GM12891 (cell line): ENCODE data around the gene PEX14.

ENCODE experiments used
- POLR2A ChIP-seq: IDR thresholded peaks from 2 replicates; pipeline ENCODE4 v1.6.1; 2011; ENCODE audit warnings: low read depth, low read length, control low read depth
- POLR2AphosphoS5 ChIP-seq: IDR thresholded peaks from 2 replicates; pipeline ENCODE4 v1.6.1; 2011; ENCODE audit warnings: low read depth, low read length, control low read depth
- SPI1 ChIP-seq: IDR thresholded peaks from 2 replicates; pipeline ENCODE4 v1.6.1; 2011; ENCODE audit warnings: low read depth, low read length, control low read depth
- TAF1 ChIP-seq: IDR thresholded peaks from 2 replicates; pipeline ENCODE4 v1.6.1; 2011; ENCODE audit warnings: low read depth, low read length, control low read depth

GRCh38 chr1:10663678-10664035 is 188.9 kb downstream of the PEX14 start:
- TF ChIP-seq POLR2A, result no peak
- no peak for TF ChIP-seq SPI1
- TF ChIP-seq TAF1, result no peak
- no peak for TF ChIP-seq POLR2AphosphoS5
